CD4-positive, alpha-beta memory T cell (primary cell): ENCODE data around the gene PLA1A. TPM values are rescaled to one million over a fixed set of nuclear protein-coding genes. Genes with fewer than 3 reads are reported as not detected.

ENCODE experiments used
- polyA plus RNA-seq, 2 donors: library from polyadenylated mRNA; unstranded; fragments of 300-500 nt; fragmentation: Illumina TruSeq; gene quantifications; one replicate each; pipeline ENCODE4 v1.2.3, GENCODE V29; 2021
- total RNA-seq, 2 experiments: library from RNA; stranded (reverse); gene quantifications; one replicate each; pipeline ENCODE4 v1.2.3, GENCODE V29; 2021

Gene PLA1A
- total and polyA plus RNA-seq, 4 experiments from 2014 or later = not detected

Other genes starting within 250 kb of the PLA1A start
- 10 to 100 TPM; 46.1 to 47.4 TPM for gene TMEM39A, start 134.3 kb upstream of the PLA1A start, total RNA-seq
- 10 to 100 TPM in 1 of 2 donors, 1 to 10 TPM in 1; 9.2 to 18.6 TPM for gene TMEM39A, start 134.3 kb upstream of the PLA1A start, polyA plus RNA-seq
- 10 to 100 TPM; 39.5 to 40.2 TPM for gene POGLUT1, start 128.9 kb upstream of the PLA1A start, total RNA-seq
- gene POGLUT1, start 128.9 kb upstream of the PLA1A start, polyA plus RNA-seq = 10 to 100 TPM; 37.6 to 51.1 TPM
- gene TIMMDC1, start 99.3 kb upstream of the PLA1A start, total RNA-seq = 10 to 100 TPM; 72.3 to 80.9 TPM
- gene TIMMDC1, start 99.3 kb upstream of the PLA1A start, polyA plus RNA-seq = 10 to 100 TPM; 72.2 to 75.2 TPM
- under 1 TPM; 0.42 to 0.44 TPM for gene CD80, start 38.3 kb upstream of the PLA1A start, total RNA-seq
- 1 to 10 TPM in 1 of 2 donors, not detected in 1; 1.6 TPM for gene CD80, start 38.3 kb upstream of the PLA1A start, polyA plus RNA-seq
- 1 to 10 TPM; 1.2 to 1.4 TPM for gene ADPRH, start 18.4 kb upstream of the PLA1A start, total RNA-seq
- 1 to 10 TPM; 2.1 to 3.4 TPM for gene ADPRH, start 18.4 kb upstream of the PLA1A start, polyA plus RNA-seq
- gene POPDC2, start 62.7 kb downstream of the PLA1A start, total RNA-seq = 1 to 10 TPM; 7.3 to 7.4 TPM
- gene POPDC2, start 62.7 kb downstream of the PLA1A start, polyA plus RNA-seq = 1 to 10 TPM; 2.0 to 2.6 TPM
- gene COX17, start 79.5 kb downstream of the PLA1A start, total RNA-seq = 10 to 100 TPM; 46.1 to 48.9 TPM
- 10 to 100 TPM; 78.4 to 88.2 TPM for gene COX17, start 79.5 kb downstream of the PLA1A start, polyA plus RNA-seq
- under 1 TPM in 1 of 2 experiments, not detected in 1; 0.58 TPM for gene CFAP91, start 105.1 kb downstream of the PLA1A start, total RNA-seq
- gene CFAP91, start 105.1 kb downstream of the PLA1A start, polyA plus RNA-seq = under 1 TPM in 1 of 2 donors, not detected in 1; 0.48 TPM
- gene NR1I2, start 184.2 kb downstream of the PLA1A start, total RNA-seq = under 1 TPM; 0.39 to 0.49 TPM
- under 1 TPM; 0.40 to 0.46 TPM for gene NR1I2, start 184.2 kb downstream of the PLA1A start, polyA plus RNA-seq